Endothelial cell of umbilical vein (primary cell): ENCODE results near the gene TMEM266.

Source experiments
- MYC ChIP-seq: IDR thresholded peaks from one replicate; pipeline ENCODE4 v1.6.1; 2011; ENCODE audit warnings: mild to moderate bottlenecking, low read depth, low read length
- POLR2A ChIP-seq: IDR thresholded peaks from 2 replicates; pipeline ENCODE4 v1.6.1; 2012; ENCODE audit warnings: low read depth, mild to moderate bottlenecking, control low read depth, low read length
- POLR2AphosphoS5 ChIP-seq: IDR thresholded peaks from 2 replicates; pipeline ENCODE4 v1.6.1; 2012; ENCODE audit warnings: low read depth, mild to moderate bottlenecking, control low read depth, low read length, moderate library complexity; ENCODE audit not compliant: insufficient read depth
- TF ChIP-seq, protein P1 (sequence below), 2 donors: IDR thresholded peaks; 1 replicate in 1 of 2; 2 replicates in 1 of 2; pipeline ENCODE4 v1.5.1; 2011; ENCODE audit warnings: low read length in 2 of 2, mild to moderate bottlenecking in 2 of 2, moderate library complexity in 2 of 2, control low read depth in 1 of 2, inconsistent platforms in 1 of 2, low read depth in 1 of 2; ENCODE audit not compliant: insufficient read depth in 1 of 2; ENCODE audit errors: extremely low read depth in 1 of 2

- TF ChIP-seq, protein P1, sequence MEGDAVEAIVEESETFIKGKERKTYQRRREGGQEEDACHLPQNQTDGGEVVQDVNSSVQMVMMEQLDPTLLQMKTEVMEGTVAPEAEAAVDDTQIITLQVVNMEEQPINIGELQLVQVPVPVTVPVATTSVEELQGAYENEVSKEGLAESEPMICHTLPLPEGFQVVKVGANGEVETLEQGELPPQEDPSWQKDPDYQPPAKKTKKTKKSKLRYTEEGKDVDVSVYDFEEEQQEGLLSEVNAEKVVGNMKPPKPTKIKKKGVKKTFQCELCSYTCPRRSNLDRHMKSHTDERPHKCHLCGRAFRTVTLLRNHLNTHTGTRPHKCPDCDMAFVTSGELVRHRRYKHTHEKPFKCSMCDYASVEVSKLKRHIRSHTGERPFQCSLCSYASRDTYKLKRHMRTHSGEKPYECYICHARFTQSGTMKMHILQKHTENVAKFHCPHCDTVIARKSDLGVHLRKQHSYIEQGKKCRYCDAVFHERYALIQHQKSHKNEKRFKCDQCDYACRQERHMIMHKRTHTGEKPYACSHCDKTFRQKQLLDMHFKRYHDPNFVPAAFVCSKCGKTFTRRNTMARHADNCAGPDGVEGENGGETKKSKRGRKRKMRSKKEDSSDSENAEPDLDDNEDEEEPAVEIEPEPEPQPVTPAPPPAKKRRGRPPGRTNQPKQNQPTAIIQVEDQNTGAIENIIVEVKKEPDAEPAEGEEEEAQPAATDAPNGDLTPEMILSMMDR (IDR thresholded peaks at IDR 0.05; ENCODE audit: extremely low read depth in 1 of 2, insufficient read depth in 1 of 2, low read depth in 1 of 2, low read length in 2 of 2): no peak
- TF ChIP-seq POLR2AphosphoS5 (no peak), MYC (no peak), POLR2A (no peak)
Observed at GRCh38 chr15:76058714-76059319, 968 bp upstream of the TMEM266 start.
